GM12874 (cell line): ENCODE data around the gene PXMP4.

Experiments
- CTCF ChIP-seq: IDR thresholded peaks from 2 replicates; pipeline ENCODE4 v1.5.1; 2011; ENCODE audit warnings: low read depth, mild to moderate bottlenecking, control low read depth, low read length, moderate library complexity; ENCODE audit not compliant: insufficient read depth

PXMP4 gene

GRCh38 chr20:33671573-33672288, 48.4 kb downstream of the PXMP4 start:
- TF ChIP-seq CTCF, result no peak

DNA sequence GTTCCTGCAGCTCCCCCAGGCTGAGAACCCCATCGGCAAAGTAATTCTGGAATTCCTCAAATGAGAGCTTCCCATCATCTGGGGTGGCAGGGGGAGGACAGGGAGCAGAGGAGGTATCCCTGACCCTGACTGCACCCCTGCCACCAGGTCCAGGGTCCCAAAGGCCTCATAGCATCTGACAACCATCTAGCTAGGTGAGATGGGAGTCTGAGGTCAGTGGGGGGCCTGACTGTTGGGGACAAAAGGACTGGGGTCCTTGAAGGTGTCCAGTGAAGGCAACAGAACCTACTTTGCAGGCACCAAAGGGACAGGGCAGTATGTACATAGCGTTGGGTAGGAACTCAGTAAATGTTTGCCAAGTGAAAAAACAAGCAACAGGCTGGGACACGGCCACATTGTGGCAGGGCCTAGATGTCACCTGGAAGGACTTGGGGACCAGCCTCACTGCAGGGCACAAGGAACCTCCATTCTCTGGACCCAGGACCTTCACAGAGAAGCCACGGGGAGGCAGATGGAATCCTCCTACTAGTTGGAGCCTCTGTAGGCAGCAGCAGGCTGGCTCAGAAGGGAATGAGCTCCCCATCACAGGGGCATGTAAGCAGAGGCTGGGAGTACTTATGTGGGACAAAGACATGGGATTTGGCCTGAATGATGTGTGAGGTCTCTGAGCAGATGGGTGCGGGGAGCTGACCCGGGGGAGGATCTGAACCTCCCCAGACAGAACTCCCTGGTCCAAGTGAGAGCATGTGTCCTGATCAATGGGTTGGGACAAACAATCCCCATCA, 49.2 kb downstream of the PXMP4 start:
- TF ChIP-seq CTCF, result no peak

GRCh38 chr20:33669873-33670640, 50.1 kb downstream of the PXMP4 start:
- no peak for TF ChIP-seq CTCF

- TF ChIP-seq CTCF, result no peak
Measured at GRCh38 chr20:33669224-33669623, 50.9 kb downstream of the PXMP4 start.

DNA sequence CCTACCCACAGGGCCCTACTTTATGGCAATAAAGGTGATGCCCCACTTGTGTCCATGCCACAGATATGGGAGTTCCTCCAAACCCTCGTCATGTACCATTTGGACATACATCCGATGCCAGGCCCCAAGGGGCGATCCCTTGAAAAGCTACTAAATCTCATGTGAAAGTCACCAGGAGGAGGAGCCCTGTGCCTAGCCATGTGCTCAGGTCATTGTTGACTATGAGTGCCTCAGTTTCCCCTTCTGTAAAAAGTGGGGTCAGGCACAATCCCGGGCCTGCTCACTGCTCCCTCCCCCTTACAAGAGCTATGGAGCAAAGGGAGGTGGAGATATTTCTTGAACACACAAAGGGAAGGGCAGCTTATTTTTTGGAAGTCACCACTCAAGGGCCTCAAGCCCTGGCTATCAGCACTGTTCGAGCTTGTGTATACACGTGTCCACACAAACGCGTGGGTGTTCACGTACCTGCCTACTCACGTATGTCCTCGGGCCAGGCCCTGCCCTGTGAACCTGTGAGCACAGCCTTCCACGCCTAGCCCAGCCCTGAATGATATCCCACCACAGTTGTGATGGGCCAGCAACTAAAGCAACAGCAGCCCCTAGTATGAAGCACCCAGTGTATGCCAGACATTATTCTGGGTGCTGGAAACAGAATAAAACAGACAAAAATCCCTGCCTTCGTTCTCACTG, 51.5 kb downstream of the PXMP4 start:
- TF ChIP-seq CTCF, result no peak

GRCh38 chr20:33667676-33668465, 52.2 kb downstream of the PXMP4 start:
- peak; percentile 93 for TF ChIP-seq CTCF
